Activated T-helper 1 cell treated with Interleukin-2 at 50 U/mL for 16 hours (primary cell): Measurements from ENCODE around the gene EPB41L2.

ENCODE experiments used
- DNase-seq: peaks from one replicate; pipeline ENCODE4 v3.0.0-alpha.2; 2020; ENCODE audit warnings: low read depth

Gene EPB41L2

GRCh38 chr6:130796313-130796905, 266.6 kb downstream of the EPB41L2 start:
- DNase-seq: no peak

- DNase-seq: no peak
These were observed 268.3 kb downstream of the EPB41L2 start for GRCh38 chr6:130794738-130795137.

DNA sequence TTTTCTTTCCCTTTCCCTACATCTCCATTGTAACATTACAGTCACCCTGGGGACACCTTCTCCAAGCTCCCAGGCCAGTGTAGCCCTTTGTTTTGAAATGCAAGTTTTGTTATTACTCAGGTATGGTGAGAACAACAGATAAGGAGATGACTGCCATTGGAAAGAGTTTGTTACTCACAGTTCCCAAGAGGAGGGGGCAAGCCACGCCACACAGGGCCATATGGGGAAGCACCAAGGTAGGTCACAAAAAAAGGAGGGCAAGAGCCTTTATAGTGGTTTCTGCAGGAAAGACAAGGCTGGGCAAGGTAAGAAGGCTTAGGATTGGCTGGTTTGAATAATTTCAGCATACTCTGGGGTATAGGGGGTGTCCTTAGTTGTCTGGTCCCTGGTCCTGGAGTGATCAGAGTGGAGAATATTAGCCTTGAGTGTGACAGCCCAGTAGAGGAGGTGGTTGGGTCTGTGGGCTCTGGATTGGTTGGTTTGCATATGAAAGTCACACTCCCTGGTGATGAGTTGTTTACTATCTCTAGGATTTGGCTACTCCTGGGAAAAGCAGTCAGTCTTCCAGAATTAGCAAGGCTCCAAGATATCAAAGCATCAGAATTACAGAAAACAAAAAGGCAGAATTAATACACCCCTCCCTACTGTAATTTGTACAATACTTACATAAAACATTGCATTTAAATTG, 268.9 kb downstream of the EPB41L2 start:
- no peak for DNase-seq
